GM19025 (cell line): ENCODE measurements around the gene CLIC6.
"Not testable (repeated sequence)": the region's sequence is repeated elsewhere in the genome, so short reads cannot be mapped to it uniquely, and the experiment has no call there.

Source experiments
- ATAC-seq: cut with Tn5 transposase; IDR thresholded peaks from one replicate; pipeline ENCODE4 v1.9.1; 2021; ENCODE audit warnings: mild to moderate bottlenecking, low read depth, moderate library complexity; ENCODE audit not compliant: unreplicated experiment

CLIC6 gene

GRCh38 chr21:34715985-34716596 lies 47.3 kb downstream of the CLIC6 start:
- ATAC-seq: no peak

- ATAC-seq: not testable (repeated sequence)
These were observed 49.7 kb downstream of the CLIC6 start for GRCh38 chr21:34718529-34718928.

GRCh38 chr21:34722684-34723300 lies 54.0 kb downstream of the CLIC6 start:
- no peak for ATAC-seq

GRCh38 chr21:34724131-34724856 lies 55.5 kb downstream of the CLIC6 start:
- ATAC-seq: no peak

GRCh38 chr21:34724857-34725195 lies 56.0 kb downstream of the CLIC6 start:
- no peak for ATAC-seq

GRCh38 chr21:34726627-34727337 lies 58.0 kb downstream of the CLIC6 start:
- ATAC-seq: no peak

- no peak for ATAC-seq
These were observed 59.7 kb downstream of the CLIC6 start for GRCh38 chr21:34728479-34728878.

- no peak for ATAC-seq
These were observed 61.4 kb downstream of the CLIC6 start for GRCh38 chr21:34730194-34730593.

GRCh38 chr21:34730756-34731445 lies 62.1 kb downstream of the CLIC6 start:
- no peak for ATAC-seq

GRCh38 chr21:34732388-34732821 lies 63.6 kb downstream of the CLIC6 start:
- ATAC-seq: no peak

- ATAC-seq: no peak
These were observed 65.1 kb downstream of the CLIC6 start for GRCh38 chr21:34733852-34734251.

- no peak for ATAC-seq
These were observed 65.9 kb downstream of the CLIC6 start for GRCh38 chr21:34734696-34735095.

GRCh38 chr21:34736116-34736874 lies 67.5 kb downstream of the CLIC6 start:
- ATAC-seq: no peak

- no peak for ATAC-seq
These were observed 68.3 kb downstream of the CLIC6 start for GRCh38 chr21:34737115-34737514.

- no peak for ATAC-seq
These were observed 71.4 kb downstream of the CLIC6 start for GRCh38 chr21:34740198-34740597.

GRCh38 chr21:34743285-34743684 lies 74.5 kb downstream of the CLIC6 start:
- ATAC-seq: no peak

- no peak for ATAC-seq
These were observed 75.0 kb downstream of the CLIC6 start for GRCh38 chr21:34743831-34744230.

GRCh38 chr21:34744801-34745200 lies 76.0 kb downstream of the CLIC6 start:
- ATAC-seq: no peak

- ATAC-seq: no peak
These were observed 76.9 kb downstream of the CLIC6 start for GRCh38 chr21:34745557-34746255.
